HepG2 (cell line): Measurements from ENCODE around the gene EDEM3. TPM values are rescaled to one million over a fixed set of nuclear protein-coding genes. Genes with fewer than 3 reads are reported as not detected.

Experiments used
- ATF7-NPFF ChIP-seq: sonication (generic); formaldehyde crosslinking; IDR thresholded peaks from 2 replicates; pipeline ENCODE4 v1.8.1; 2023; ENCODE audit warnings: mild to moderate bottlenecking, low read depth, missing genetic modification reagents, moderate library complexity
- FOXP4 ChIP-seq: sonication (generic); formaldehyde crosslinking; IDR thresholded peaks from 2 replicates; pipeline ENCODE4 v1.4.0; 2020; ENCODE audit warnings: missing genetic modification reagents
- ISL2 ChIP-seq: sonication (generic); formaldehyde crosslinking; IDR thresholded peaks from 2 replicates; pipeline ENCODE4 v1.5.0; 2020; ENCODE audit warnings: missing genetic modification reagents
- REPIN1 ChIP-seq: sonication (generic); formaldehyde crosslinking; IDR thresholded peaks from 2 replicates; pipeline ENCODE4 v1.8.0; 2022; ENCODE audit warnings: missing genetic modification reagents, low read depth, mild to moderate bottlenecking, borderline replicate concordance
- YY1 ChIP-seq: IDR thresholded peaks from 2 replicates; pipeline ENCODE4 v1.6.1; 2011; ENCODE audit warnings: low read length, low read depth, moderate library complexity, mild to moderate bottlenecking; ENCODE audit not compliant: insufficient read depth, insufficient replicate concordance
- ZC3H4 ChIP-seq: sonication (generic); formaldehyde crosslinking; IDR thresholded peaks from 2 replicates; pipeline ENCODE4 v1.4.0; 2020; ENCODE audit warnings: missing genetic modification reagents, borderline replicate concordance
- ZFP37 ChIP-seq: sonication (generic); formaldehyde crosslinking; IDR thresholded peaks from 2 replicates; pipeline ENCODE4 v1.4.0; 2020; ENCODE audit warnings: missing genetic modification reagents, borderline replicate concordance
- ZGPAT ChIP-seq: IDR thresholded peaks from 2 replicates; pipeline ENCODE4 v1.6.1; 2016; ENCODE audit warnings: mild to moderate bottlenecking
- ZNF224 ChIP-seq: sonication (generic); formaldehyde crosslinking; IDR thresholded peaks from 2 replicates; pipeline ENCODE4 v1.5.0; 2020; ENCODE audit warnings: mild to moderate bottlenecking, missing genetic modification reagents
- ZNF800 ChIP-seq: sonication (generic); formaldehyde crosslinking; IDR thresholded peaks from 2 replicates; pipeline ENCODE4 v1.4.0; 2020; ENCODE audit warnings: missing genetic modification reagents
- ZSCAN25 ChIP-seq: sonication (generic); formaldehyde crosslinking; IDR thresholded peaks from 2 replicates; pipeline ENCODE4 v1.8.0; 2022; ENCODE audit warnings: mild to moderate bottlenecking, missing genetic modification reagents
- polyA plus RNA-seq, 8 experiments: library from polyadenylated mRNA; depleted of rRNA in 3 of 8; stranded (reverse) in 7 of 8; unstranded in 1 of 8; fragments of >200 nt; fragmentation: Illumina TruSeq in 4 of 8; extraction: Trizol in 4 of 8; gene quantifications; 2 replicates each; pipeline versions ENCODE4 v1.2.1 to v1.2.3, GENCODE V29; 2011 to 2016; ENCODE audit warnings: low read depth in 4 of 8, missing spikeins in 1 of 8, mixed read lengths in 1 of 8; ENCODE audit not compliant: insufficient read depth in 1 of 8
- total RNA-seq, 5 experiments: library from RNA; depleted of rRNA; stranded (reverse); fragments of >200 nt; fragmentation: Illumina TruSeq; extraction: Trizol; gene quantifications; 2 replicates each; pipeline ENCODE4 v1.2.3, GENCODE V29; 2016; ENCODE audit warnings: low read depth in 1 of 5
- TF ChIP-seq, protein P1 (sequence below): sonication (generic); formaldehyde crosslinking; IDR thresholded peaks from one replicate; pipeline ENCODE4 v1.5.1; 2020; ENCODE audit warnings: mild to moderate bottlenecking, missing genetic modification reagents; ENCODE audit errors: not compliant biosample characterization

EDEM3 gene
- total and polyA plus RNA-seq, 2 of the 13 experiments (the other 11 are each of a cell fraction or from before 2014, with no cell fraction given): 13.1 to 18.2 TPM

- TF ChIP-seq, protein P1, sequence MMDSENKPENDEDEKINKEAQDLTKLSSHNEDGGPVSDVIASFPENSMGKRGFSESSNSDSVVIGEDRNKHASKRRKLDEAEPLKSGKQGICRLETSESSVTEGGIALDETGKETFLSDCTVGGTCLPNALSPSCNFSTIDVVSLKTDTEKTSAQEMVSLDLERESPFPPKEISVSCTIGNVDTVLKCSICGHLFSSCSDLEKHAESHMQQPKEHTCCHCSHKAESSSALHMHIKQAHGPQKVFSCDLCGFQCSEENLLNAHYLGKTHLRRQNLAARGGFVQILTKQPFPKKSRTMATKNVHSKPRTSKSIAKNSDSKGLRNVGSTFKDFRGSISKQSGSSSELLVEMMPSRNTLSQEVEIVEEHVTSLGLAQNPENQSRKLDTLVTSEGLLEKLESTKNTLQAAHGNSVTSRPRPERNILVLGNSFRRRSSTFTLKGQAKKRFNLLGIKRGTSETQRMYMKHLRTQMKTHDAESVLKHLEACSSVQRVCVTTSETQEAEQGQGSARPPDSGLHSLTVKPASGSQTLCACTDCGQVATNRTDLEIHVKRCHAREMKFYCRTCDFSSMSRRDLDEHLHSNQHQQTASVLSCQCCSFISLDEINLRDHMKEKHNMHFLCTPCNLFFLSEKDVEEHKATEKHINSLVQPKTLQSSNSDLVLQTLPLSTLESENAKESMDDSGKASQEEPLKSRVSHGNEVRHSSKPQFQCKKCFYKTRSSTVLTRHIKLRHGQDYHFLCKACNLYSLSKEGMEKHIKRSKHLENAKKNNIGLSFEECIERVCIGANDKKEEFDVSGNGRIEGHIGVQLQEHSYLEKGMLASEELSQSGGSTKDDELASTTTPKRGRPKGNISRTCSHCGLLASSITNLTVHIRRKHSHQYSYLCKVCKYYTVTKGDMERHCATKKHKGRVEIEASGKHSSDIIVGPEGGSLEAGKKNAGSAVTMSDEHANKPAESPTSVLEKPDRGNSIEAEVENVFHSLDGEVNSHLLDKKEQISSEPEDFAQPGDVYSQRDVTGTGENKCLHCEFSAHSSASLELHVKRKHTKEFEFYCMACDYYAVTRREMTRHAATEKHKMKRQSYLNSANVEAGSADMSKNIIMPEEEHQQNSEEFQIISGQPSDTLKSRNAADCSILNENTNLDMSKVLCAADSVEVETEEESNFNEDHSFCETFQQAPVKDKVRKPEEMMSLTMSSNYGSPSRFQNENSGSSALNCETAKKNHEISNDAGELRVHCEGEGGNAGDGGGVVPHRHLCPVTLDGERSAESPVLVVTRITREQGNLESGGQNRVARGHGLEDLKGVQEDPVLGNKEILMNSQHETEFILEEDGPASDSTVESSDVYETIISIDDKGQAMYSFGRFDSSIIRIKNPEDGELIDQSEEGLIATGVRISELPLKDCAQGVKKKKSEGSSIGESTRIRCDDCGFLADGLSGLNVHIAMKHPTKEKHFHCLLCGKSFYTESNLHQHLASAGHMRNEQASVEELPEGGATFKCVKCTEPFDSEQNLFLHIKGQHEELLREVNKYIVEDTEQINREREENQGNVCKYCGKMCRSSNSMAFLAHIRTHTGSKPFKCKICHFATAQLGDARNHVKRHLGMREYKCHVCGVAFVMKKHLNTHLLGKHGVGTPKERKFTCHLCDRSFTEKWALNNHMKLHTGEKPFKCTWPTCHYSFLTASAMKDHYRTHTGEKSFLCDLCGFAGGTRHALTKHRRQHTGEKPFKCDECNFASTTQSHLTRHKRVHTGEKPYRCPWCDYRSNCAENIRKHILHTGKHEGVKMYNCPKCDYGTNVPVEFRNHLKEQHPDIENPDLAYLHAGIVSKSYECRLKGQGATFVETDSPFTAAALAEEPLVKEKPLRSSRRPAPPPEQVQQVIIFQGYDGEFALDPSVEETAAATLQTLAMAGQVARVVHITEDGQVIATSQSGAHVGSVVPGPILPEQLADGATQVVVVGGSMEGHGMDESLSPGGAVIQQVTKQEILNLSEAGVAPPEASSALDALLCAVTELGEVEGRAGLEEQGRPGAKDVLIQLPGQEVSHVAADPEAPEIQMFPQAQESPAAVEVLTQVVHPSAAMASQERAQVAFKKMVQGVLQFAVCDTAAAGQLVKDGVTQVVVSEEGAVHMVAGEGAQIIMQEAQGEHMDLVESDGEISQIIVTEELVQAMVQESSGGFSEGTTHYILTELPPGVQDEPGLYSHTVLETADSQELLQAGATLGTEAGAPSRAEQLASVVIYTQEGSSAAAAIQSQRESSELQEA (CRISPR knock-in tag): peak; percentile 83
- TF ChIP-seq ZSCAN25 (CRISPR knock-in tag): 0 out of 2 replicates have a peak, but pooled peaks have one; percentile 5
- TF ChIP-seq ZNF224 (CRISPR knock-in tag): peak; percentile 41; the same call in 1 of the 2 replicates
- TF ChIP-seq ZNF800 (CRISPR knock-in tag): peak; percentile 68; the same call in 1 of the 2 replicates
- TF ChIP-seq YY1: peak; percentile 23
- peak; percentile 78 for TF ChIP-seq REPIN1 (CRISPR knock-in tag)
- peak; percentile 23; the same call in 1 of the 2 replicates for TF ChIP-seq ISL2 (CRISPR knock-in tag)
- TF ChIP-seq ATF7-NPFF (CRISPR knock-in tag): peak; percentile 58
- no peak for TF ChIP-seq ZC3H4
- TF ChIP-seq ZGPAT (CRISPR knock-in tag): peak; percentile 72
- peak; percentile 31; the same call in 1 of the 2 replicates for TF ChIP-seq FOXP4 (CRISPR knock-in tag)
- TF ChIP-seq ZFP37 (CRISPR knock-in tag): 0 out of 2 replicates have a peak, but pooled peaks have one; percentile 8
Observed at GRCh38 chr1:184754476-184755225, at the start of gene EDEM3 (continued).
